SU-DHL-6 (cell line): ENCODE data around the gene DBNDD1.
"Not testable (repeated sequence)": the region's sequence is repeated elsewhere in the genome, so short reads cannot be mapped to it uniquely, and the experiment has no call there.

Experiments
- EZH2phosphoT487 ChIP-seq: fragments of 200-600 bp; sonication (generic), shearing (Covaris generic); conservative IDR thresholded peaks from 2 replicates; pipeline ENCODE4 v1.6.1; 2018; ENCODE audit warnings: mild to moderate bottlenecking, antibody characterized with exemption, low read length, moderate library complexity, mixed read lengths
- TF ChIP-seq, protein P1 (sequence below): fragments of 200-600 bp; sonication (generic); IDR thresholded peaks from one replicate; pipeline ENCODE4 v1.5.1; 2017; ENCODE audit warnings: antibody characterized with exemption, mild to moderate bottlenecking, low read length, moderate library complexity; ENCODE audit not compliant: insufficient read depth, poor library complexity, severe bottlenecking

DNA sequence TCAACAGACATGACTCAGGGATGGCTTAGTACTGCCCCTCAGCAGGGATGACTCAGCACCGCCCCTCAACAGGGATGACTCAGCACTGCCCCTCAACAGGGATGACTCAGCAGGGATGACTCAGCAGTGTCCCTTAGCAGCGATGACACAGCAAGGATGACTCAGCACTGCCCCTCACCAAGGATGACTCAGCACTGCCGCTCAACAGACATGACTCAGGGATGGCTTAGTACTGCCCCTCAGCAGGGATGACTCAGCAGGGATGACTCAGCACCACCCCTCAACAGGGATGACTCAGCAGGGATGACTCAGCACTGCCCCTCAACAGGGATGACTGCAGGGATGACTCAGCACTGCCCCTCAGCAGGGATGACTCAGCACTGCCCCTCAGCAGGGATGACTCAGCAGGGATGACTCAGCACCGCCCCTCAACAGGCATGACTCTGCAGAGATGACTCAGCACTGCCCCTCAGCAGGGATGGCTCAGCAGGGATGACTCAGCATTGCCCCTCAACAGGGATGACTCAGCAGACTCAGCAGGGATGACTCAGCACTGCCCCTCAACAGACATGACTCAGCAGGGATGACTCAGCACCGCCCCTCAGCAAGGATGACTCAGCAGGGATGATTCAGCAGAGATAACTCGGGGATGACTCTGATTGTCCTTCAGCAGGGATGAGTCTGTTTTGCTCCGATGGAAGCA is 23.6 kb downstream of the DBNDD1 start:
- TF ChIP-seq, protein P1, sequence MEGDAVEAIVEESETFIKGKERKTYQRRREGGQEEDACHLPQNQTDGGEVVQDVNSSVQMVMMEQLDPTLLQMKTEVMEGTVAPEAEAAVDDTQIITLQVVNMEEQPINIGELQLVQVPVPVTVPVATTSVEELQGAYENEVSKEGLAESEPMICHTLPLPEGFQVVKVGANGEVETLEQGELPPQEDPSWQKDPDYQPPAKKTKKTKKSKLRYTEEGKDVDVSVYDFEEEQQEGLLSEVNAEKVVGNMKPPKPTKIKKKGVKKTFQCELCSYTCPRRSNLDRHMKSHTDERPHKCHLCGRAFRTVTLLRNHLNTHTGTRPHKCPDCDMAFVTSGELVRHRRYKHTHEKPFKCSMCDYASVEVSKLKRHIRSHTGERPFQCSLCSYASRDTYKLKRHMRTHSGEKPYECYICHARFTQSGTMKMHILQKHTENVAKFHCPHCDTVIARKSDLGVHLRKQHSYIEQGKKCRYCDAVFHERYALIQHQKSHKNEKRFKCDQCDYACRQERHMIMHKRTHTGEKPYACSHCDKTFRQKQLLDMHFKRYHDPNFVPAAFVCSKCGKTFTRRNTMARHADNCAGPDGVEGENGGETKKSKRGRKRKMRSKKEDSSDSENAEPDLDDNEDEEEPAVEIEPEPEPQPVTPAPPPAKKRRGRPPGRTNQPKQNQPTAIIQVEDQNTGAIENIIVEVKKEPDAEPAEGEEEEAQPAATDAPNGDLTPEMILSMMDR, result not testable (repeated sequence)
- TF ChIP-seq EZH2phosphoT487, result not testable (repeated sequence)
